Stimulated activated CD4-positive, alpha-beta T cell treated with anti-CD3 and anti-CD28 coated beads, Interleukin-4, amount 100 ng/mL, for 1 hour (primary cell): ENCODE results near the gene RANBP17.

Source experiments
- DNase-seq: peaks from one replicate; pipeline ENCODE4 v3.0.0-alpha.2; 2020

Gene RANBP17

GRCh38 chr5:171102877-171103610 lies 241.2 kb downstream of the RANBP17 start:
- DNase-seq: no peak

- DNase-seq: no peak
Measured at GRCh38 chr5:171107669-171108068, 245.9 kb downstream of the RANBP17 start.

- DNase-seq: no peak
Measured at GRCh38 chr5:171115519-171115918, 253.7 kb downstream of the RANBP17 start.

GRCh38 chr5:171116719-171117118 lies 254.9 kb downstream of the RANBP17 start:
- DNase-seq: no peak

GRCh38 chr5:171120986-171121622 lies 259.3 kb downstream of the RANBP17 start:
- no peak for DNase-seq

- no peak for DNase-seq
Measured at GRCh38 chr5:171121638-171122037, 259.8 kb downstream of the RANBP17 start.

- DNase-seq: no peak
Measured at GRCh38 chr5:171122372-171122771, 260.6 kb downstream of the RANBP17 start.

- DNase-seq: no peak
Measured at GRCh38 chr5:171123417-171123816, 261.6 kb downstream of the RANBP17 start.

- no peak for DNase-seq
Measured at GRCh38 chr5:171127314-171127713, 265.5 kb downstream of the RANBP17 start.

GRCh38 chr5:171128136-171128535 lies 266.3 kb downstream of the RANBP17 start:
- DNase-seq: no peak

GRCh38 chr5:171129308-171129707 lies 267.5 kb downstream of the RANBP17 start:
- no peak for DNase-seq

- no peak for DNase-seq
Measured at GRCh38 chr5:171131497-171131896, 269.7 kb downstream of the RANBP17 start.

GRCh38 chr5:171137768-171138525 lies 276.1 kb downstream of the RANBP17 start:
- DNase-seq: no peak

- DNase-seq: no peak
Measured at GRCh38 chr5:171139227-171139626, 277.4 kb downstream of the RANBP17 start.

- DNase-seq: no peak
Measured at GRCh38 chr5:171142617-171143016, 280.8 kb downstream of the RANBP17 start.

- no peak for DNase-seq
Measured at GRCh38 chr5:171143171-171143570, 281.4 kb downstream of the RANBP17 start.

- no peak for DNase-seq
Measured at GRCh38 chr5:171143926-171144325, 282.1 kb downstream of the RANBP17 start.

- DNase-seq: no peak
Measured at GRCh38 chr5:171149333-171149732, 287.5 kb downstream of the RANBP17 start.

GRCh38 chr5:171149772-171150171 lies 288.0 kb downstream of the RANBP17 start:
- DNase-seq: no peak

GRCh38 chr5:171152382-171152781 lies 290.6 kb downstream of the RANBP17 start:
- no peak for DNase-seq

- DNase-seq: no peak
Measured at GRCh38 chr5:171155621-171156020, 293.8 kb downstream of the RANBP17 start.

- no peak for DNase-seq
Measured at GRCh38 chr5:171157276-171157675, 295.5 kb downstream of the RANBP17 start.

- DNase-seq: no peak
Measured at GRCh38 chr5:171157775-171158174, 296.0 kb downstream of the RANBP17 start.

GRCh38 chr5:171158581-171158980 lies 296.8 kb downstream of the RANBP17 start:
- DNase-seq: no peak
